ENCODE measurements around the gene KLF13.

DNA sequence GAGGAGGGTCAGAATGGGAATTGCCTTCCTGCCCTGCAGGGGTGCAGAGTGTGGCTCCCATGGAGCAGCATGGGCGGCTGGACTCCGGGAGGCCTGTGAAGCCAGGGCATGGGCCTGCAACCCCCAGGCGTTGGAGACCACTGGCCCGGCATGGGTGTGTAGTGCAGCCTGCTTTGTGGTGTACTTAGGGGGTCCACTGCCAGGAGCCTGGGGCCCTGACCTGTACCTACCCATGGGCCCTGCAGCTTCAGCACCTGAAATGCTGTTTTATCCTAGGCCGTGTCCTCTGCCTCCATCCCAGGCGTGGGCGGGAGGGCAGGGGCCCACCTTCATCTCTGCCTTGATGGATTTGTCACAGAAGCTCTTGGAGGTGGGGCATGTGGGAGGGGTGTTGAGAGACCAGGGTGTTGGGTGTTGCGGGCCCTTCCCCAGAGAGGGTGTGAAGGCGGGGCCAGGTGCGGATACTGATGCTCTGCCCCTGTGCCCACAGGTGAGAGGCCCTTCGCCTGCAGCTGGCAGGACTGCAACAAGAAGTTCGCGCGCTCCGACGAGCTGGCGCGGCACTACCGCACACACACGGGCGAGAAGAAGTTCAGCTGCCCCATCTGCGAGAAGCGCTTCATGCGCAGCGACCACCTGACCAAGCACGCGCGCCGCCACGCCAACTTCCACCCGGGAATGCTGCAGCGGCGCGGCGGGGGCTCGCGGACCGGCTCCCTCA, 45.0 kb downstream of the KLF13 start:
- TF ChIP-seq, protein P1, sequence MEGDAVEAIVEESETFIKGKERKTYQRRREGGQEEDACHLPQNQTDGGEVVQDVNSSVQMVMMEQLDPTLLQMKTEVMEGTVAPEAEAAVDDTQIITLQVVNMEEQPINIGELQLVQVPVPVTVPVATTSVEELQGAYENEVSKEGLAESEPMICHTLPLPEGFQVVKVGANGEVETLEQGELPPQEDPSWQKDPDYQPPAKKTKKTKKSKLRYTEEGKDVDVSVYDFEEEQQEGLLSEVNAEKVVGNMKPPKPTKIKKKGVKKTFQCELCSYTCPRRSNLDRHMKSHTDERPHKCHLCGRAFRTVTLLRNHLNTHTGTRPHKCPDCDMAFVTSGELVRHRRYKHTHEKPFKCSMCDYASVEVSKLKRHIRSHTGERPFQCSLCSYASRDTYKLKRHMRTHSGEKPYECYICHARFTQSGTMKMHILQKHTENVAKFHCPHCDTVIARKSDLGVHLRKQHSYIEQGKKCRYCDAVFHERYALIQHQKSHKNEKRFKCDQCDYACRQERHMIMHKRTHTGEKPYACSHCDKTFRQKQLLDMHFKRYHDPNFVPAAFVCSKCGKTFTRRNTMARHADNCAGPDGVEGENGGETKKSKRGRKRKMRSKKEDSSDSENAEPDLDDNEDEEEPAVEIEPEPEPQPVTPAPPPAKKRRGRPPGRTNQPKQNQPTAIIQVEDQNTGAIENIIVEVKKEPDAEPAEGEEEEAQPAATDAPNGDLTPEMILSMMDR (IDR thresholded peaks at IDR 0.05 in 2 of 3, conservative IDR thresholded peaks at IDR 0.05 in 1 of 3; ENCODE audit: borderline replicate concordance in 1 of 3, insufficient read depth in 1 of 3, low read depth in 2 of 3, low read length in 2 of 3) = no peak
- TF ChIP-seq SIN3A (IDR thresholded peaks at IDR 0.05; ENCODE audit: low read depth) (no peak), POLR2A (IDR thresholded peaks at IDR 0.05; ENCODE audit: borderline replicate concordance, extremely low read depth, insufficient read depth, insufficient read length) (no peak), ZNF274 (IDR thresholded peaks at IDR 0.05; ENCODE audit: low read depth, low read length) (no peak), POLR2AphosphoS5 (IDR thresholded peaks at IDR 0.05; ENCODE audit: low read depth, low read length) (no peak), RAD21 (IDR thresholded peaks at IDR 0.05; ENCODE audit: low read depth) (no peak), EZH2phosphoT487 (IDR thresholded peaks at IDR 0.05; ENCODE audit: borderline replicate concordance) (no peak), EGR1 (IDR thresholded peaks at IDR 0.05; ENCODE audit: low read depth) (no peak), EZH2 (IDR thresholded peaks at IDR 0.05) (no peak), FOSL1 (IDR thresholded peaks at IDR 0.05; ENCODE audit: low read depth) (no peak)
- TF ChIP-seq, protein P2, sequence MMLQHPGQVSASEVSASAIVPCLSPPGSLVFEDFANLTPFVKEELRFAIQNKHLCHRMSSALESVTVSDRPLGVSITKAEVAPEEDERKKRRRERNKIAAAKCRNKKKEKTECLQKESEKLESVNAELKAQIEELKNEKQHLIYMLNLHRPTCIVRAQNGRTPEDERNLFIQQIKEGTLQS (IDR thresholded peaks at IDR 0.05) = no peak

All from HCT116 (cell line).